LNCAP (cell line): ENCODE data around the gene CBLL1.

ENCODE experiments used
- CTCF ChIP-seq: fragments of 450-650 bp; IDR thresholded peaks from 2 replicates; pipeline ENCODE4 v1.5.1; 2017; ENCODE audit warnings: mild to moderate bottlenecking

The CBLL1 gene

DNA sequence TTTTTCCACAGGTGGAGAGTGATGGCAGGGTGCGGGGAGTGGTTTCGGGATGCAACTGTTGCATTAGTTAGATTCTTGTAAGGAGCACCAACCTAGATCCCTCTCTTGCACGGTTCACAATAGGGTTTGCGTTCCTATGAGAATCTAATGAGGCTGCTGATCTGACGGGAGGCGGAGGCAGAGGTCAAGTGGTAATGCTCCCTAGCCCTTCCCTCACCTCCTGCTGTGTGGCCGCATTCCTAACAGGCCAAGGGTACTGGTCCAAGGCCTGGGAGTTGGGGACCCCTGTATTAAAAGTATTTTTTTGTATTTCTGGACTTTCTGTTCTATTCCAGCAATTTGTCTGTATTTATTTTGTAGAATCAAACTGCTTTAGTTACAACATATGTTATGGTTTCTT is 7.2 kb downstream of the CBLL1 start:
- TF ChIP-seq CTCF: no peak

- TF ChIP-seq CTCF: no peak
Measured at GRCh38 chr7:107754642-107755041, 10.7 kb downstream of the CBLL1 start.

DNA sequence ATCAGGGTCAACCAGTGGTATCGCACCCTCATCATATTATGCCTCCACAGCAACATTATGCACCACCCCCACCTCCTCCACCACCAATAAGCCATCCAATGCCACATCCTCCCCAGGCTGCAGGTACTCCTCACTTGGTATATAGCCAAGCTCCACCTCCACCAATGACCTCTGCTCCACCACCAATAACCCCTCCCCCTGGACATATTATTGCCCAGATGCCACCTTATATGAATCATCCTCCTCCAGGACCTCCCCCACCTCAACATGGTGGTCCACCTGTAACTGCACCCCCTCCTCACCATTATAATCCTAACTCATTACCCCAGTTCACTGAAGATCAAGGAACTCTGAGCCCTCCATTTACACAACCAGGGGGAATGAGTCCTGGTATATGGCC is 14.7 kb downstream of the CBLL1 start:
- no peak for TF ChIP-seq CTCF

GRCh38 chr7:107767391-107767790 is 23.4 kb downstream of the CBLL1 start:
- no peak for TF ChIP-seq CTCF

DNA sequence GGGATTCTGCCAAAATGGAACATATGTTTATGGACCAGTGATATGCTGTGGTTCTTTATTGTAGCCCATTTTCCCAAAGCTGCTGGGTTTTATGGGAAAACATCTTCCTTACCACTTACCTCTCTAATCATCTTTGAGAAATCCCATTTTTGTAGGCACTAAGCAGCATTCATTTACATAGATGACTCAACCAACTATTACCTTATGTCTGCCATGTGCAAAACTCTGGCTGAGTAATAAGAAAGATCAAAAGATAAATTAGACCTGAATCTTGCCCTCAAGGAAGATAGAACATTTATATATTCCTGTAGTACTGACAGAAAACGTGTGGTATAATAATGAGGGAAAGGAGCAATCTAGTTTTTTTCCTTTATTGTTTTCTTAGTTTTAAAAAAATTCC is 24.3 kb downstream of the CBLL1 start:
- TF ChIP-seq CTCF: no peak

- no peak for TF ChIP-seq CTCF
Measured at GRCh38 chr7:107773027-107773426, 29.1 kb downstream of the CBLL1 start.

GRCh38 chr7:107777702-107778101 is 33.8 kb downstream of the CBLL1 start:
- TF ChIP-seq CTCF: no peak

GRCh38 chr7:107778283-107778682 is 34.3 kb downstream of the CBLL1 start:
- TF ChIP-seq CTCF: no peak
